Activated CD4-positive, alpha-beta T cell treated with anti-CD3 and anti-CD28 coated beads, Interleukin-2, amount 10 ng/mL, durations not matched to agents 7 days and 5 days (primary cell): Measurements from ENCODE around the gene MTMR8. TPM values are rescaled to one million over a fixed set of nuclear protein-coding genes. Genes with fewer than 3 reads are reported as not detected.

Experiments
- CTCF ChIA-PET: fragments of 350-600 bp; sonication (Branson Sonifier 250); formaldehyde crosslinking; loops from one replicate; lab custom pipeline; 2021; ENCODE audit warnings: antibody characterized with exemption; lab: Charles Lee
- POLR2A ChIA-PET: fragments of 350-600 bp; sonication (Branson Sonifier 250); formaldehyde crosslinking; loops from one replicate; lab custom pipeline; 2021; ENCODE audit warnings: antibody characterized with exemption; lab: Charles Lee
- DNase-seq: peaks from one replicate; pipeline ENCODE4 v3.0.0-alpha.2; 2020
- H3K27ac Mint-ChIP-seq: one replicate; pipeline ENCODE4 v1.8.0; 2021; ENCODE audit warnings: mild to moderate bottlenecking, moderate library complexity, mixed read lengths
- H3K27me3 Mint-ChIP-seq: one replicate; pipeline ENCODE4 v1.8.0; 2021; ENCODE audit warnings: mixed read lengths
- H3K36me3 Mint-ChIP-seq: one replicate; pipeline ENCODE4 v1.8.0; 2021; ENCODE audit warnings: low read depth, mixed read lengths
- H3K4me1 Mint-ChIP-seq: one replicate; pipeline ENCODE4 v1.8.0; 2021; ENCODE audit warnings: mixed read lengths
- H3K4me3 Mint-ChIP-seq: one replicate; pipeline ENCODE4 v1.8.0; 2021; ENCODE audit warnings: mild to moderate bottlenecking, moderate library complexity, mixed read lengths
- H3K9me3 Mint-ChIP-seq: one replicate; pipeline ENCODE4 v1.8.0; 2021; ENCODE audit warnings: mixed read lengths
- total RNA-seq, 2 experiments: library from RNA; stranded (reverse); gene quantifications; one replicate each; pipeline ENCODE4 v1.2.3, GENCODE V29; 2021

Gene MTMR8
- total RNA-seq, 2 experiments from 2014 or later = 4.9 to 5.0 TPM

- Mint-ChIP-seq H3K36me3 (peaks cover 25% of the 10 kb centered on the region), H3K9me3 (peaks cover 27% of the 10 kb centered on the region), H3K27me3 (no peaks in the 10 kb centered on the region), H3K4me3 (no peak overlapping the region), H3K27ac (no peak overlapping the region), H3K4me1 (no peaks in the 10 kb centered on the region)
- CTCF ChIA-PET = interaction anchor here (1.3 kb wide), 1 partner anchor 10 kb away, joined by 3 read pairs; no protein-coding TSS in a partner anchor
- DNase-seq = no peak
- POLR2A ChIA-PET = no interaction called here
These were observed 15.3 kb downstream of the MTMR8 start for GRCh38 chrX:64379924-64380323.

GRCh38 chrX:64377753-64378152 is 17.5 kb downstream of the MTMR8 start:
- no peak for DNase-seq
- ChIA-PET POLR2A (no interaction called here), CTCF (no interaction called here)
- H3K36me3 Mint-ChIP-seq = peaks cover 13% of the 10 kb centered on the region
- no peaks in the 10 kb centered on the region for H3K27me3 Mint-ChIP-seq
- no peak overlapping the region for H3K4me3 Mint-ChIP-seq
- H3K4me1 Mint-ChIP-seq = no peaks in the 10 kb centered on the region
- H3K27ac Mint-ChIP-seq = no peak overlapping the region
- H3K9me3 Mint-ChIP-seq = peaks cover 24% of the 10 kb centered on the region

- no peak overlapping the region for H3K4me3 Mint-ChIP-seq
- no peaks in the 10 kb centered on the region for H3K27me3 Mint-ChIP-seq
- CTCF ChIA-PET = no interaction called here
- H3K4me1 Mint-ChIP-seq = no peaks in the 10 kb centered on the region
- POLR2A ChIA-PET = no interaction called here
- H3K9me3 Mint-ChIP-seq = no peaks in the 10 kb centered on the region
- H3K36me3 Mint-ChIP-seq = peaks cover 35% of the 10 kb centered on the region
- DNase-seq = no peak
- H3K27ac Mint-ChIP-seq = no peak overlapping the region
These were observed 43.2 kb downstream of the MTMR8 start for GRCh38 chrX:64352081-64352480.

GRCh38 chrX:64350521-64350920 is 44.7 kb downstream of the MTMR8 start:
- H3K36me3 Mint-ChIP-seq = peaks cover 35% of the 10 kb centered on the region
- H3K27ac Mint-ChIP-seq = no peak overlapping the region
- POLR2A ChIA-PET = no interaction called here
- DNase-seq = no peak
- H3K27me3 Mint-ChIP-seq = no peaks in the 10 kb centered on the region
- no peaks in the 10 kb centered on the region for H3K9me3 Mint-ChIP-seq
- no peaks in the 10 kb centered on the region for H3K4me1 Mint-ChIP-seq
- H3K4me3 Mint-ChIP-seq = no peak overlapping the region
- CTCF ChIA-PET = no interaction called here

- DNase-seq = no peak
- no peak overlapping the region for H3K27ac Mint-ChIP-seq
- ChIA-PET CTCF (no interaction called here), POLR2A (no interaction called here)
- H3K4me1 Mint-ChIP-seq = no peaks in the 10 kb centered on the region
- H3K4me3 Mint-ChIP-seq = no peak overlapping the region
- H3K9me3 Mint-ChIP-seq = no peaks in the 10 kb centered on the region
- H3K27me3 Mint-ChIP-seq = no peaks in the 10 kb centered on the region
- peaks cover 32% of the 10 kb centered on the region for H3K36me3 Mint-ChIP-seq
These were observed 45.2 kb downstream of the MTMR8 start for GRCh38 chrX:64350047-64350446.

GRCh38 chrX:64342811-64343210 is 52.4 kb downstream of the MTMR8 start:
- H3K27me3 Mint-ChIP-seq = no peaks in the 10 kb centered on the region
- DNase-seq = no peak
- ChIA-PET POLR2A (no interaction called here), CTCF (no interaction called here)
- H3K36me3 Mint-ChIP-seq = peaks cover 7% of the 10 kb centered on the region
- H3K9me3 Mint-ChIP-seq = no peaks in the 10 kb centered on the region
- H3K4me3 Mint-ChIP-seq = no peak overlapping the region
- no peaks in the 10 kb centered on the region for H3K4me1 Mint-ChIP-seq
- no peak overlapping the region for H3K27ac Mint-ChIP-seq

GRCh38 chrX:64338296-64338695 is 57.0 kb downstream of the MTMR8 start:
- Mint-ChIP-seq H3K4me3 (no peak overlapping the region), H3K4me1 (no peaks in the 10 kb centered on the region), H3K36me3 (peaks cover 5% of the 10 kb centered on the region), H3K27ac (no peak overlapping the region), H3K27me3 (no peaks in the 10 kb centered on the region), H3K9me3 (no peaks in the 10 kb centered on the region)
- ChIA-PET POLR2A (no interaction called here), CTCF (no interaction called here)
- DNase-seq = no peak

- POLR2A ChIA-PET = no interaction called here
- no peaks in the 10 kb centered on the region for H3K9me3 Mint-ChIP-seq
These were observed 60.8 kb downstream of the MTMR8 start for GRCh38 chrX:64334467-64334866.

GRCh38 chrX:64330284-64330683 is 65.0 kb downstream of the MTMR8 start:
- no peaks in the 10 kb centered on the region for H3K4me1 Mint-ChIP-seq
- no peak overlapping the region for H3K27ac Mint-ChIP-seq
- no peak overlapping the region for H3K4me3 Mint-ChIP-seq
- ChIA-PET CTCF (interaction anchor here (0.6 kb wide), 1 partner anchor 1364 kb away, joined by 4 read pairs; no protein-coding TSS in a partner anchor), POLR2A (no interaction called here)
- no peaks in the 10 kb centered on the region for H3K9me3 Mint-ChIP-seq
- H3K36me3 Mint-ChIP-seq = peaks cover 24% of the 10 kb centered on the region
- no peaks in the 10 kb centered on the region for H3K27me3 Mint-ChIP-seq
- DNase-seq = no peak

More at GRCh38 chrX:64334467-64334866, 60.8 kb downstream of the MTMR8 start:
- Mint-ChIP-seq H3K4me3 (no peak overlapping the region), H3K4me1 (no peaks in the 10 kb centered on the region), H3K36me3 (peaks cover 7% of the 10 kb centered on the region), H3K27me3 (no peaks in the 10 kb centered on the region), H3K27ac (no peak overlapping the region)
- DNase-seq = no peak
- CTCF ChIA-PET = interaction anchor here (0.9 kb wide), 1 partner anchor 28 kb away, joined by 3 read pairs; no protein-coding TSS in a partner anchor

- H3K27me3 Mint-ChIP-seq = no peaks in the 10 kb centered on the region
- H3K36me3 Mint-ChIP-seq = peaks cover 36% of the 10 kb centered on the region
- no peaks in the 10 kb centered on the region for H3K4me1 Mint-ChIP-seq
- peaks cover 9% of the 10 kb centered on the region for H3K9me3 Mint-ChIP-seq
- no peak overlapping the region for H3K27ac Mint-ChIP-seq
- DNase-seq = no peak
- no peak overlapping the region for H3K4me3 Mint-ChIP-seq
- ChIA-PET POLR2A (no interaction called here), CTCF (no interaction called here)
These were observed 73.7 kb downstream of the MTMR8 start for GRCh38 chrX:64321507-64321906.

- peaks cover 4% of the 10 kb centered on the region for H3K36me3 Mint-ChIP-seq
- ChIA-PET POLR2A (no interaction called here), CTCF (no interaction called here)
- no peak overlapping the region for H3K4me3 Mint-ChIP-seq
- DNase-seq = no peak
- no peaks in the 10 kb centered on the region for H3K4me1 Mint-ChIP-seq
- no peaks in the 10 kb centered on the region for H3K27me3 Mint-ChIP-seq
- H3K9me3 Mint-ChIP-seq = peaks cover 13% of the 10 kb centered on the region
- H3K27ac Mint-ChIP-seq = no peak overlapping the region
These were observed 81.6 kb downstream of the MTMR8 start for GRCh38 chrX:64313624-64314023.

GRCh38 chrX:64306712-64307111 is 88.5 kb downstream of the MTMR8 start:
- POLR2A ChIA-PET = no interaction called here
- H3K27me3 Mint-ChIP-seq = no peaks in the 10 kb centered on the region
- CTCF ChIA-PET = interaction anchor here (1.2 kb wide), 1 partner anchor 28 kb away, joined by 3 read pairs; no protein-coding TSS in a partner anchor
- no peak for DNase-seq
- no peak overlapping the region for H3K4me3 Mint-ChIP-seq
- peaks cover 10% of the 10 kb centered on the region for H3K9me3 Mint-ChIP-seq
- H3K4me1 Mint-ChIP-seq = no peaks in the 10 kb centered on the region
- no peaks in the 10 kb centered on the region for H3K36me3 Mint-ChIP-seq
- H3K27ac Mint-ChIP-seq = no peak overlapping the region

- no peaks in the 10 kb centered on the region for H3K36me3 Mint-ChIP-seq
- CTCF ChIA-PET = no interaction called here
- no peak overlapping the region for H3K4me3 Mint-ChIP-seq
- no peak overlapping the region for H3K27ac Mint-ChIP-seq
- H3K4me1 Mint-ChIP-seq = no peaks in the 10 kb centered on the region
- POLR2A ChIA-PET = no interaction called here
- H3K9me3 Mint-ChIP-seq = peaks cover 2% of the 10 kb centered on the region
- no peaks in the 10 kb centered on the region for H3K27me3 Mint-ChIP-seq
- no peak for DNase-seq
These were observed 104.1 kb downstream of the MTMR8 start for GRCh38 chrX:64291123-64291522.

GRCh38 chrX:64265265-64265664 is 130.0 kb downstream of the MTMR8 start:
- Mint-ChIP-seq H3K36me3 (no peaks in the 10 kb centered on the region), H3K4me1 (no peaks in the 10 kb centered on the region), H3K27me3 (no peaks in the 10 kb centered on the region), H3K4me3 (no peak overlapping the region), H3K9me3 (peaks cover 2% of the 10 kb centered on the region), H3K27ac (no peak overlapping the region)
- POLR2A ChIA-PET = no interaction called here
- CTCF ChIA-PET = no interaction called here
- no peak for DNase-seq
